GM12878 (cell line): ENCODE results near the gene MLST8. TPM values are rescaled to one million over a fixed set of nuclear protein-coding genes. Genes with fewer than 3 reads are reported as not detected.

ENCODE experiments used
- BCL11A ChIP-seq: IDR thresholded peaks from 2 replicates; pipeline ENCODE4 v1.6.1; 2011; ENCODE audit warnings: low read depth, low read length
- CHD2 ChIP-seq: IDR thresholded peaks from 2 replicates; pipeline ENCODE4 v1.6.1; 2011; ENCODE audit warnings: low read depth, low read length, improper control_type of control experiment, borderline replicate concordance
- CHD4 ChIP-seq: fragments of 200-600 bp; sonication (generic); IDR thresholded peaks from 2 replicates; pipeline ENCODE4 v1.6.1; 2016; ENCODE audit warnings: mild to moderate bottlenecking
- CUX1 ChIP-seq: IDR thresholded peaks from 2 replicates; pipeline ENCODE4 v1.6.1; 2012; ENCODE audit warnings: improper control_type of control experiment, low read depth, low read length; ENCODE audit not compliant: insufficient replicate concordance
- IKZF1 ChIP-seq: fragments of 450-650 bp; conservative IDR thresholded peaks from 2 replicates; pipeline ENCODE4 v1.6.1; 2017; ENCODE audit warnings: antibody characterized with exemption, mild to moderate bottlenecking
- JUNB ChIP-seq: IDR thresholded peaks from 2 replicates; pipeline ENCODE4 v1.6.1; 2016; ENCODE audit warnings: antibody characterized with exemption, mild to moderate bottlenecking
- KAT2A ChIP-seq: conservative IDR thresholded peaks from 2 replicates; pipeline ENCODE4 v1.6.1; 2011; ENCODE audit warnings: low read depth, low read length; ENCODE audit not compliant: control insufficient read depth
- MYC ChIP-seq: IDR thresholded peaks from 2 replicates; pipeline ENCODE4 v1.6.1; 2011; ENCODE audit warnings: mild to moderate bottlenecking, low read length, moderate library complexity, inconsistent platforms; ENCODE audit not compliant: insufficient read depth, insufficient replicate concordance, insufficient read length, severe bottlenecking
- NBN ChIP-seq: fragments of 450-650 bp; IDR thresholded peaks from 2 replicates; pipeline ENCODE4 v1.6.1; 2016
- POLR2AphosphoS2 ChIP-seq: IDR thresholded peaks from 2 replicates; pipeline ENCODE4 v1.6.1; 2011; ENCODE audit warnings: low read depth, mild to moderate bottlenecking, low read length, improper control_type of control experiment, moderate library complexity
- RBBP5 ChIP-seq: fragments of 200-600 bp; sonication (generic); conservative IDR thresholded peaks from 2 replicates; pipeline ENCODE4 v1.6.1; 2016
- RFX5 ChIP-seq: IDR thresholded peaks from 2 replicates; pipeline ENCODE4 v1.6.1; 2011; ENCODE audit warnings: low read depth, low read length, improper control_type of control experiment
- SMARCA5 ChIP-seq: fragments of 450-650 bp; IDR thresholded peaks from 2 replicates; pipeline ENCODE4 v1.6.1; 2017; ENCODE audit warnings: mild to moderate bottlenecking
- TCF12 ChIP-seq: IDR thresholded peaks from 2 replicates; pipeline ENCODE4 v1.6.1; 2011; ENCODE audit warnings: low read depth, mild to moderate bottlenecking, low read length
- TCF7 ChIP-seq: IDR thresholded peaks from 2 replicates; pipeline ENCODE4 v1.6.1; 2014; ENCODE audit warnings: antibody characterized with exemption, borderline replicate concordance
- YBX1 ChIP-seq: fragments of 450-650 bp; IDR thresholded peaks from 2 replicates; pipeline ENCODE4 v1.6.1; 2016; ENCODE audit warnings: antibody characterized with exemption
- ZNF217 ChIP-seq: fragments of 450-650 bp; IDR thresholded peaks from 2 replicates; pipeline ENCODE4 v1.6.1; 2017; ENCODE audit warnings: antibody characterized with exemption, mild to moderate bottlenecking
- polyA plus RNA-seq, 11 experiments: library from polyadenylated mRNA; depleted of rRNA in 4 of 11; unstranded in 6 of 11; stranded (reverse) in 5 of 11; fragments of >200 nt; fragmentation: Nextera tagmentation in 4 of 11; fragmentation: Illumina TruSeq in 1 of 11; extraction: Ambion mirVana in 4 of 11; extraction: Trizol in 1 of 11; gene quantifications; 1 replicate in 1 of 11; 2 replicates in 10 of 11; pipeline versions ENCODE4 v1.2.1 to v1.2.3, GENCODE V29; 2011 to 2016; ENCODE audit warnings: inconsistent platforms in 2 of 11, missing spikeins in 2 of 11, low read depth in 1 of 11
- total RNA-seq, 4 experiments: library from RNA; depleted of rRNA in 3 of 4; stranded (reverse); fragments of >200 nt in 3 of 4; fragmentation: Illumina TruSeq in 1 of 4; extraction: Trizol in 1 of 4; gene quantifications; 2 replicates each; pipeline versions ENCODE4 v1.2.1 to v1.2.3, GENCODE V29; 2013 to 2021
- TF ChIP-seq, protein P1 (sequence below), 3 experiments: IDR thresholded peaks in 2 of 3; conservative IDR thresholded peaks in 1 of 3; 2 replicates each; pipeline ENCODE4 v1.5.1; 2011; ENCODE audit warnings: low read depth in 3 of 3, low read length in 3 of 3, mild to moderate bottlenecking in 3 of 3, control low read depth in 2 of 3, moderate library complexity in 2 of 3, inconsistent platforms in 1 of 3, mixed read lengths in 1 of 3; ENCODE audit not compliant: control insufficient read depth in 2 of 3, insufficient read depth in 1 of 3; ENCODE audit errors: extremely low read depth in 1 of 3
- TF ChIP-seq, protein P2 (sequence below): fragments of 450-650 bp; IDR thresholded peaks from 2 replicates; pipeline ENCODE4 v1.6.1; 2017; ENCODE audit warnings: low read depth, mild to moderate bottlenecking, moderate library complexity
- TF ChIP-seq, protein P3 (sequence below): fragments of 450-650 bp; conservative IDR thresholded peaks from 2 replicates; pipeline ENCODE4 v1.6.1; 2017; ENCODE audit warnings: mild to moderate bottlenecking, moderate library complexity

Gene MLST8
- total and polyA plus RNA-seq, 10 of the 15 experiments (the other 5 are each of a cell fraction or from before 2014, with no cell fraction given) = 1.0 to 114 (median 64.2) TPM

- TF ChIP-seq, protein P1, sequence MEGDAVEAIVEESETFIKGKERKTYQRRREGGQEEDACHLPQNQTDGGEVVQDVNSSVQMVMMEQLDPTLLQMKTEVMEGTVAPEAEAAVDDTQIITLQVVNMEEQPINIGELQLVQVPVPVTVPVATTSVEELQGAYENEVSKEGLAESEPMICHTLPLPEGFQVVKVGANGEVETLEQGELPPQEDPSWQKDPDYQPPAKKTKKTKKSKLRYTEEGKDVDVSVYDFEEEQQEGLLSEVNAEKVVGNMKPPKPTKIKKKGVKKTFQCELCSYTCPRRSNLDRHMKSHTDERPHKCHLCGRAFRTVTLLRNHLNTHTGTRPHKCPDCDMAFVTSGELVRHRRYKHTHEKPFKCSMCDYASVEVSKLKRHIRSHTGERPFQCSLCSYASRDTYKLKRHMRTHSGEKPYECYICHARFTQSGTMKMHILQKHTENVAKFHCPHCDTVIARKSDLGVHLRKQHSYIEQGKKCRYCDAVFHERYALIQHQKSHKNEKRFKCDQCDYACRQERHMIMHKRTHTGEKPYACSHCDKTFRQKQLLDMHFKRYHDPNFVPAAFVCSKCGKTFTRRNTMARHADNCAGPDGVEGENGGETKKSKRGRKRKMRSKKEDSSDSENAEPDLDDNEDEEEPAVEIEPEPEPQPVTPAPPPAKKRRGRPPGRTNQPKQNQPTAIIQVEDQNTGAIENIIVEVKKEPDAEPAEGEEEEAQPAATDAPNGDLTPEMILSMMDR (IDR thresholded peaks at IDR 0.05 in 2 of 3, conservative IDR thresholded peaks at IDR 0.05 in 1 of 3; ENCODE audit: control insufficient read depth in 2 of 3, extremely low read depth in 1 of 3, insufficient read depth in 1 of 3, low read depth in 3 of 3, low read length in 3 of 3) = peak in 2 of 3 experiments; percentile 11 to 35; a peak in 2 of 6 replicates
- TF ChIP-seq NBN (no peak), RBBP5 (no peak), JUNB (no peak), KAT2A (no peak), CUX1 (no peak), RFX5 (no peak), ZNF217 (no peak), SMARCA5 (0 out of 2 replicates have a peak, but pooled peaks have one; percentile 8), MYC (no peak), TCF12 (no peak), IKZF1 (peak; percentile 7; the same call in 1 of the 2 replicates), TCF7 (no peak), CHD4 (no peak), BCL11A (no peak), YBX1 (no peak), POLR2AphosphoS2 (no peak), CHD2 (0 out of 2 replicates have a peak, but pooled peaks have one; percentile 7)
- TF ChIP-seq, protein P2, sequence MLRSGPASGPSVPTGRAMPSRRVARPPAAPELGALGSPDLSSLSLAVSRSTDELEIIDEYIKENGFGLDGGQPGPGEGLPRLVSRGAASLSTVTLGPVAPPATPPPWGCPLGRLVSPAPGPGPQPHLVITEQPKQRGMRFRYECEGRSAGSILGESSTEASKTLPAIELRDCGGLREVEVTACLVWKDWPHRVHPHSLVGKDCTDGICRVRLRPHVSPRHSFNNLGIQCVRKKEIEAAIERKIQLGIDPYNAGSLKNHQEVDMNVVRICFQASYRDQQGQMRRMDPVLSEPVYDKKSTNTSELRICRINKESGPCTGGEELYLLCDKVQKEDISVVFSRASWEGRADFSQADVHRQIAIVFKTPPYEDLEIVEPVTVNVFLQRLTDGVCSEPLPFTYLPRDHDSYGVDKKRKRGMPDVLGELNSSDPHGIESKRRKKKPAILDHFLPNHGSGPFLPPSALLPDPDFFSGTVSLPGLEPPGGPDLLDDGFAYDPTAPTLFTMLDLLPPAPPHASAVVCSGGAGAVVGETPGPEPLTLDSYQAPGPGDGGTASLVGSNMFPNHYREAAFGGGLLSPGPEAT = no peak
- TF ChIP-seq, protein P3, sequence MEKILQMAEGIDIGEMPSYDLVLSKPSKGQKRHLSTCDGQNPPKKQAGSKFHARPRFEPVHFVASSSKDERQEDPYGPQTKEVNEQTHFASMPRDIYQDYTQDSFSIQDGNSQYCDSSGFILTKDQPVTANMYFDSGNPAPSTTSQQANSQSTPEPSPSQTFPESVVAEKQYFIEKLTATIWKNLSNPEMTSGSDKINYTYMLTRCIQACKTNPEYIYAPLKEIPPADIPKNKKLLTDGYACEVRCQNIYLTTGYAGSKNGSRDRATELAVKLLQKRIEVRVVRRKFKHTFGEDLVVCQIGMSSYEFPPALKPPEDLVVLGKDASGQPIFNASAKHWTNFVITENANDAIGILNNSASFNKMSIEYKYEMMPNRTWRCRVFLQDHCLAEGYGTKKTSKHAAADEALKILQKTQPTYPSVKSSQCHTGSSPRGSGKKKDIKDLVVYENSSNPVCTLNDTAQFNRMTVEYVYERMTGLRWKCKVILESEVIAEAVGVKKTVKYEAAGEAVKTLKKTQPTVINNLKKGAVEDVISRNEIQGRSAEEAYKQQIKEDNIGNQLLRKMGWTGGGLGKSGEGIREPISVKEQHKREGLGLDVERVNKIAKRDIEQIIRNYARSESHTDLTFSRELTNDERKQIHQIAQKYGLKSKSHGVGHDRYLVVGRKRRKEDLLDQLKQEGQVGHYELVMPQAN = 0 out of 2 replicates have a peak, but pooled peaks have one; percentile 11
Measured at GRCh38 chr16:2223942-2224486, 18.8 kb downstream of the MLST8 start (continued).
